DND-41 (cell line): ENCODE data around the gene TXNDC15.

Experiments used
- ATAC-seq: fragments of 200-7000 bp; cut with Tn5 transposase; 3 replicates; pipeline ENCODE4 v1.9.1; 2021; ENCODE audit warnings: low read depth; ENCODE audit not compliant: insufficient read depth
- DNase-seq: peaks from one replicate; pipeline ENCODE4 v3.0.0-alpha.2; 2020
- H2AFZ ChIP-seq: 2 replicates; pipeline ENCODE4 v1.6.0; 2012; ENCODE audit warnings: low read depth, low read length
- H3K27ac ChIP-seq: 2 replicates; pipeline ENCODE4 v1.5.1; 2012; ENCODE audit warnings: low read length, inconsistent platforms
- H3K27me3 ChIP-seq: fragments of 200-600 bp; sonication (generic); 2 replicates; pipeline ENCODE4 v1.6.0; 2012; ENCODE audit warnings: low read length, mild to moderate bottlenecking, inconsistent platforms; ENCODE audit not compliant: insufficient read depth, poor library complexity
- H3K36me3 ChIP-seq: 2 replicates; pipeline ENCODE4 v1.5.1; 2012; ENCODE audit warnings: low read length, inconsistent platforms; ENCODE audit not compliant: insufficient read depth
- H3K4me1 ChIP-seq: 2 replicates; pipeline ENCODE4 v1.5.1; 2012; ENCODE audit warnings: mild to moderate bottlenecking, low read length; ENCODE audit not compliant: insufficient read depth
- H3K4me2 ChIP-seq: 2 replicates; pipeline ENCODE4 v1.6.0; 2012; ENCODE audit warnings: mild to moderate bottlenecking, moderate library complexity, low read length, inconsistent platforms; ENCODE audit not compliant: insufficient read depth
- H3K4me3 ChIP-seq, 2 experiments: fragments of 200-600 bp in 1 of 2; shearing (Covaris generic) in 1 of 2; 2 replicates each; pipeline ENCODE4 v1.5.1; 2012 to 2016; ENCODE audit warnings: inconsistent platforms in 2 of 2, low read length in 2 of 2, mild to moderate bottlenecking in 2 of 2, low read depth in 1 of 2, moderate library complexity in 1 of 2
- H3K79me2 ChIP-seq: 2 replicates; pipeline ENCODE4 v1.6.0; 2012; ENCODE audit warnings: low read length, inconsistent platforms; ENCODE audit not compliant: insufficient read depth
- H3K9ac ChIP-seq: 2 replicates; pipeline ENCODE4 v1.6.0; 2012; ENCODE audit warnings: low read depth, mild to moderate bottlenecking, inconsistent platforms, low read length, moderate library complexity
- H3K9me3 ChIP-seq: 2 replicates; pipeline ENCODE4 v1.5.1; 2012; ENCODE audit warnings: low read length, moderate library complexity, mild to moderate bottlenecking, inconsistent platforms; ENCODE audit not compliant: insufficient read depth, severe bottlenecking
- H4K20me1 ChIP-seq: 2 replicates; pipeline ENCODE4 v1.6.0; 2012; ENCODE audit warnings: low read length; ENCODE audit not compliant: insufficient read depth
- CTCF ChIP-seq: IDR thresholded peaks from 2 replicates; pipeline ENCODE4 v1.5.1; 2012; ENCODE audit warnings: borderline replicate concordance, low read length, moderate library complexity, mild to moderate bottlenecking; ENCODE audit not compliant: poor library complexity, severe bottlenecking; ENCODE audit errors: extremely low read depth
- EZH2 ChIP-seq: IDR thresholded peaks from 3 replicates; pipeline ENCODE4 v1.6.1; 2012; ENCODE audit warnings: borderline replicate concordance, low read depth, mild to moderate bottlenecking, moderate library complexity, low read length, inconsistent platforms; ENCODE audit not compliant: severe bottlenecking

The TXNDC15 gene

GRCh38 chr5:134949316-134949715 lies 75.1 kb downstream of the TXNDC15 start:
- H3K4me1 ChIP-seq, result no peaks in the 10 kb centered on the region
- H3K27me3 ChIP-seq, result no peaks in the 10 kb centered on the region
- no peaks in the 10 kb centered on the region for H3K79me2 ChIP-seq
- no peak for DNase-seq
- no peak overlapping the region for H2AFZ ChIP-seq
- no peak overlapping the region for H3K4me3 ChIP-seq
- H3K27ac ChIP-seq, result no peak overlapping the region
- no peak for TF ChIP-seq CTCF
- no peak for TF ChIP-seq EZH2
- no peak overlapping the region for H3K4me2 ChIP-seq
- H3K36me3 ChIP-seq, result no peaks in the 10 kb centered on the region
- peaks cover 8% of the 10 kb centered on the region for H3K9me3 ChIP-seq
- ATAC-seq, result no peak
- no peak overlapping the region for H3K9ac ChIP-seq
- no peaks in the 10 kb centered on the region for H4K20me1 ChIP-seq
